Neural crest cell (in vitro differentiated cells): ENCODE data around the gene EIF2B4. TPM values are rescaled to one million over a fixed set of nuclear protein-coding genes. Genes with fewer than 3 reads are reported as not detected.
A peak's percentile ranks its signal among the peaks of the same experiment; 100 is the strongest.

Source experiments
- DNase-seq: peaks from one replicate; pipeline ENCODE4 v3.0.0; 2021; ENCODE audit warnings: low read depth, mixed read lengths, low spot score
- H3K27ac Mint-ChIP-seq: one replicate; pipeline ENCODE4 v1.8.0; 2021; ENCODE audit warnings: mild to moderate bottlenecking, mixed read lengths; ENCODE audit not compliant: unreplicated experiment
- H3K27me3 Mint-ChIP-seq: 2 replicates; pipeline ENCODE4 v1.8.0; 2021; ENCODE audit warnings: low read depth, mild to moderate bottlenecking, mixed read lengths
- H3K36me3 Mint-ChIP-seq: 2 replicates; pipeline ENCODE4 v1.8.0; 2021; ENCODE audit warnings: low read depth, mild to moderate bottlenecking, mixed read lengths
- H3K4me1 Mint-ChIP-seq: 2 replicates; pipeline ENCODE4 v1.8.0; 2021; ENCODE audit warnings: mixed read lengths
- H3K4me3 Mint-ChIP-seq: one replicate; pipeline ENCODE4 v1.8.0; 2021; ENCODE audit warnings: mild to moderate bottlenecking, mixed read lengths
- H3K9me3 Mint-ChIP-seq: 2 replicates; pipeline ENCODE4 v1.8.0; 2021; ENCODE audit warnings: mixed read lengths
- long read RNA-seq: library from polyadenylated mRNA; unstranded; transcript quantifications from one replicate; pipeline ENCODE4 v2.0.0, GENCODE V29; 2020
- total RNA-seq: library from RNA; stranded (reverse); gene quantifications from 2 replicates; pipeline ENCODE4 v1.2.1, GENCODE V29; 2021
- TF ChIP-seq, protein P1 (sequence below): fragments of 200-600 bp; sonication (generic); conservative IDR thresholded peaks from 2 replicates; pipeline ENCODE4 v1.5.0; 2021; ENCODE audit warnings: antibody characterized with exemption, mild to moderate bottlenecking

The EIF2B4 gene
- 72.5 TPM in 2 replicates for total RNA-seq
- long read RNA-seq, transcript EIF2B4-205 (13 exons, 1,608 nt): minor isoform, 27 of 110 reads
- long read RNA-seq, transcript EIF2B4-201 (13 exons, 1,792 nt): major isoform, 61 of 110 reads
- long read RNA-seq, partial matches to known transcripts: 7 of 110 reads
- long read RNA-seq, other reads (novel, unspliced or antisense): 13 of 110 reads

DNA sequence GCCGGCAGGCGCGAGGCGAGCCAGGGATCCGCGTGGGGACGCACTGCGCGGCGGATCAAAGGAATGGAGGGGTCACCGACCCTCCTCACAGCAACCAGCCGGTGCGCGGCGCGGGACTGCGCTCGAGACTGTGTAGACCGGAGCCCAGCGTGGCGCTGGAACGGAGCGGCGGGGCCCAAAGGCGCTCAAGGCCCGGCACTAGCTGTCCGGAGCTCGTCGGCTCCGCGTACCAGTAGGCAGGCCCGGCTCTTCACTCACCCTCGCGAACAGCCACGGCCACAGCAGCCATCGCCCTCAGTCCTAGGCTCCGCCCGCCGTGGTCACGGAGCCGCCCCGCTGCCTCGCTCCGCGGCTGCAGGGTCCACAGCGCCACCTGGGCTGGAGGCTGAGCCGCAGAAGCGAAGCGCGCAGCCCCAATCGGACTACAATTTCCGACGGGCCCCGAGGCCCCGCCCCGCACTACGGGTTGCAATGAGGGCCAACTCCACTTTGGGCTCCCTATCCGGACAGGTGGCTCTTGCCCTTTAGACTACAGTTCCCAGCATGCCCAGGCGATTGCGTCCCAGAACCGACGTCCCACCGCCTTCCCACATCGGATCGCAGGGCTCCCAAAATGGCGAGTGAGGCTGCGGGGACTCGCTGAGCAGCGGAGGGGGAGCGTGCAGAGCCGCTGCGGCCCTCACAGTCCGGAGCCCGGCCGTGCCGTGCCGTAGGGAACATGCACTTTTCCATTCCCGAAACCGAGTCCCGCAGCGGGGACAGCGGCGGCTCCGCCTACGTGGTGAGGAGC is at the start of gene EIF2B4, which contains the start of gene SNX17:
TSS of gene EIF2B4 (minus strand) at position 313 of the 790 bp plus-strand sequence. CDS start at position 289, 24 bp downstream.
TSS of gene SNX17 (plus strand) at position 591 of the 790 bp plus-strand sequence. CDS start at position 719, 128 bp downstream.
- Mint-ChIP-seq H3K27me3 (peaks cover 9% of the 10 kb centered on the region), H3K36me3 (peaks cover 26% of the 10 kb centered on the region), H3K4me1 (peaks cover 36% of the 10 kb centered on the region), H3K9me3 (no peaks in the 10 kb centered on the region), H3K4me3 (peak within 1 kb of the TSS; percentile 98), H3K27ac (peak within 1 kb of the TSS; percentile 99)
- TF ChIP-seq, protein P1, sequence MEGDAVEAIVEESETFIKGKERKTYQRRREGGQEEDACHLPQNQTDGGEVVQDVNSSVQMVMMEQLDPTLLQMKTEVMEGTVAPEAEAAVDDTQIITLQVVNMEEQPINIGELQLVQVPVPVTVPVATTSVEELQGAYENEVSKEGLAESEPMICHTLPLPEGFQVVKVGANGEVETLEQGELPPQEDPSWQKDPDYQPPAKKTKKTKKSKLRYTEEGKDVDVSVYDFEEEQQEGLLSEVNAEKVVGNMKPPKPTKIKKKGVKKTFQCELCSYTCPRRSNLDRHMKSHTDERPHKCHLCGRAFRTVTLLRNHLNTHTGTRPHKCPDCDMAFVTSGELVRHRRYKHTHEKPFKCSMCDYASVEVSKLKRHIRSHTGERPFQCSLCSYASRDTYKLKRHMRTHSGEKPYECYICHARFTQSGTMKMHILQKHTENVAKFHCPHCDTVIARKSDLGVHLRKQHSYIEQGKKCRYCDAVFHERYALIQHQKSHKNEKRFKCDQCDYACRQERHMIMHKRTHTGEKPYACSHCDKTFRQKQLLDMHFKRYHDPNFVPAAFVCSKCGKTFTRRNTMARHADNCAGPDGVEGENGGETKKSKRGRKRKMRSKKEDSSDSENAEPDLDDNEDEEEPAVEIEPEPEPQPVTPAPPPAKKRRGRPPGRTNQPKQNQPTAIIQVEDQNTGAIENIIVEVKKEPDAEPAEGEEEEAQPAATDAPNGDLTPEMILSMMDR: peak; percentile 73
- DNase-seq: peak; percentile 98

DNA sequence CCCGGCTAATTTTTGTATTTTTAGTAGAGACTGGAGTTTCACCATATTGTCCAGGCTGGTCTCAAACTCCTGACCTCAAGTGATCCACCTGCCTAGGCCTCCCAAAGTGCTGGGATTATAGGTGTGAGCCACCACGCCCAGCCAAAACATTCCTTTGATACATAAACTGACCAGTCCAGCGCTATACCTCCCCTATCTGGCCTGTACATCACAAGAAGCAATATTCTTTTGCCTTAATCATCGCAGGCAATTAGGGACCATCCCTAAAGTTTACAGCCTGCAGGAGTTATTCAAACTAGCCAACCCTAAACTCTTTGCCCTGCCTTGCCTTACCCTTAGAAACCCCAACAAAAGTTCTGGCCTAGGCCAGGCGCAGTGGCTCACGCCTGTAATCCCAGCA is 46.0 kb upstream of the EIF2B4 start:
- DNase-seq: no peak
- TF ChIP-seq, protein P1: no peak
- Mint-ChIP-seq H3K27me3 (peaks cover 4% of the 10 kb centered on the region), H3K27ac (no peak overlapping the region), H3K4me3 (peak overlapping the region; percentile 19), H3K36me3 (no peaks in the 10 kb centered on the region), H3K4me1 (peaks cover 4% of the 10 kb centered on the region), H3K9me3 (peaks cover 2% of the 10 kb centered on the region)

GRCh38 chr2:27412419-27413152 is 42.4 kb upstream of the EIF2B4 start:
- TF ChIP-seq, protein P1: no peak
- peak overlapping the region; percentile 60 for H3K4me3 Mint-ChIP-seq
- H3K9me3 Mint-ChIP-seq: peaks cover 6% of the 10 kb centered on the region
- peaks cover 3% of the 10 kb centered on the region for H3K36me3 Mint-ChIP-seq
- no peak overlapping the region for H3K27ac Mint-ChIP-seq
- peaks cover 4% of the 10 kb centered on the region for H3K27me3 Mint-ChIP-seq
- peaks cover 24% of the 10 kb centered on the region for H3K4me1 Mint-ChIP-seq
- DNase-seq: no peak

DNA sequence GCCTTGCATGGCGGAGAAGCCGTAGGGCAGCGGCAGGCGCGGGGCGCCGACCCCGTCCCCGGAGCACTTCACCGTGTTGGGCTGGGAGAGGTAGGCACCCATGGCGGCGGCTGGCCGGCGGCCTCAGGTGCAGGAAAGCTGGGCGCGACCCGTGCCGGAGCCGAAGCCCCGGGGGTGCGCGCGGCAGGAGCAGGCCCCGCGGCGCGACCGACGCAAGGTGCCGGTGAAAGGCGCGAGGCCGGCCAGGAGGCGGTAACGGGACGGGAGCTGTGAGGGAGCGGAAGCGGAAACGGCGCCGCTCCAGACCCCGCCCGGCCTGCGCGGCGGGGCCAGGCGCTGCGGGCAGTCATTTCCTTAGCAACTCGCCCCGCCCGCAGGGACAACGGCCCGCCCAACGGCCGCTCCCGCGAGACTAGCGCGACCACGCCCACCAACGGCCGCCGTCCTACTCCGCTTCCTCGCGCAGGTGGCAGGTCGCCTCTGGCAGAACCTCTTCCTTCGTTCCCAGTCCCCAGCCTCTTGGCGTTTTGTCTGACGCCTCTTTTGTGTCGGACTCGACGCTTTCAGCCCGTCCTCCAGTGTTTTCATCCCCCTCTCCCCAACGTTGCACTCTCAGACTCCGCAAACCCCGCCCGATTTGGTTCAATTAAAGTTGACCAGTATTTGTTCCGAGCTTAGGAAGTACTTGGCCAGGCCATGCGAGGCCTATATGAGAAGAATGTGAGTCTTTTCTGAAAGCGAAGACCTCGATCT is 39.4 kb upstream of the EIF2B4 start, which contains the start of gene PPM1G:
TSS of gene PPM1G (minus strand) at position 271 of the 753 bp plus-strand sequence. CDS start at position 102, 169 bp downstream.
- H3K27me3 Mint-ChIP-seq: peaks cover 4% of the 10 kb centered on the region

More for the DNA sequence above, 39.4 kb upstream of the EIF2B4 start, which contains the start of gene PPM1G:
- peak within 1 kb of the TSS; percentile 92 for H3K27ac Mint-ChIP-seq
- peak within 1 kb of the TSS; percentile 96 for H3K4me3 Mint-ChIP-seq
- H3K4me1 Mint-ChIP-seq: peaks cover 36% of the 10 kb centered on the region
- peaks cover 3% of the 10 kb centered on the region for H3K36me3 Mint-ChIP-seq
- H3K9me3 Mint-ChIP-seq: peaks cover 6% of the 10 kb centered on the region
- TF ChIP-seq, protein P1: no peak
- peak; percentile 97 for DNase-seq
